ENCODE results near the gene TUBA1C. TPM values are rescaled to one million over a fixed set of nuclear protein-coding genes. Genes with fewer than 3 reads are reported as not detected.
"Not testable (repeated sequence)": the region's sequence is repeated elsewhere in the genome, so short reads cannot be mapped to it uniquely, and the experiment has no call there.

Gene TUBA1C
- total and polyA plus RNA-seq, 2 donors from 2014 or later = 149 to 204 TPM

GRCh38 chr12:49305762-49306510 is 41.1 kb downstream of the TUBA1C start:
- H3K9me3 ChIP-seq (ENCODE audit: control insufficient read depth in 2 of 3, insufficient read depth in 1 of 3, low read length in 3 of 3) = no peaks in the 10 kb centered on the region
- peaks cover 3% of the 10 kb centered on the region for H3K27me3 ChIP-seq (ENCODE audit: control insufficient read depth, insufficient read depth, low read length)
- DNase-seq (no peak), FAIRE-seq (no peak)
- H3K36me3 ChIP-seq (ENCODE audit: control insufficient read depth in 2 of 3, insufficient read depth in 3 of 3, low read length in 3 of 3) = no peaks in the 10 kb centered on the region
- no peaks in the 10 kb centered on the region for H3K4me1 ChIP-seq (ENCODE audit: control insufficient read depth in 2 of 3, insufficient read depth in 2 of 3, low read depth in 1 of 3, low read length in 3 of 3)
- no peak overlapping the region for H3K4me3 ChIP-seq (ENCODE audit: low read length in 3 of 3)
- intact Hi-C loops (cut with DNase I) = no loop called here
- no peak for TF ChIP-seq CTCF (IDR thresholded peaks at IDR 0.05; ENCODE audit: borderline replicate concordance, extremely low read depth, insufficient read depth)
- no peak overlapping the region for H3K9ac ChIP-seq (ENCODE audit: low read length in 3 of 3)
- H3K27ac ChIP-seq (ENCODE audit: low read depth in 2 of 2, low read length in 2 of 2) = no peak overlapping the region

- TF ChIP-seq CTCF (IDR thresholded peaks at IDR 0.05; ENCODE audit: borderline replicate concordance, extremely low read depth, insufficient read depth) = no peak
- no peaks in the 10 kb centered on the region for H3K4me1 ChIP-seq (ENCODE audit: control insufficient read depth in 2 of 3, insufficient read depth in 2 of 3, low read depth in 1 of 3, low read length in 3 of 3)
- H3K9me3 ChIP-seq (ENCODE audit: control insufficient read depth in 2 of 3, insufficient read depth in 1 of 3, low read length in 3 of 3) = no peaks in the 10 kb centered on the region
- no peaks in the 10 kb centered on the region for H3K36me3 ChIP-seq (ENCODE audit: control insufficient read depth in 2 of 3, insufficient read depth in 3 of 3, low read length in 3 of 3)
- H3K27me3 ChIP-seq (ENCODE audit: control insufficient read depth, insufficient read depth, low read length) = no peaks in the 10 kb centered on the region
- intact Hi-C loops (cut with DNase I) = no loop called here
- DNase-seq (peak in 3 of 5 donors; percentile 45 to 68 (median 61)), FAIRE-seq (no peak)
- no peak overlapping the region for H3K27ac ChIP-seq (ENCODE audit: low read depth in 2 of 2, low read length in 2 of 2)
- no peak overlapping the region for H3K9ac ChIP-seq (ENCODE audit: low read length in 3 of 3)
- no peak overlapping the region for H3K4me3 ChIP-seq (ENCODE audit: low read length in 3 of 3)
Measured at GRCh38 chr12:49309386-49309785, 44.5 kb downstream of the TUBA1C start.

GRCh38 chr12:49310451-49311000 is 45.6 kb downstream of the TUBA1C start:
- DNase-seq; H3K9me3 ChIP-seq (ENCODE audit: control insufficient read depth in 2 of 3, insufficient read depth in 1 of 3, low read length in 3 of 3); intact Hi-C loops (cut with DNase I); H3K36me3 ChIP-seq (ENCODE audit: control insufficient read depth in 2 of 3, insufficient read depth in 3 of 3, low read length in 3 of 3); H3K27ac ChIP-seq (ENCODE audit: low read depth in 2 of 2, low read length in 2 of 2); H3K27me3 ChIP-seq (ENCODE audit: control insufficient read depth, insufficient read depth, low read length); H3K4me3 ChIP-seq (ENCODE audit: low read length in 3 of 3); H3K4me1 ChIP-seq (ENCODE audit: control insufficient read depth in 2 of 3, insufficient read depth in 2 of 3, low read depth in 1 of 3, low read length in 3 of 3); H3K9ac ChIP-seq (ENCODE audit: low read length in 3 of 3); FAIRE-seq: not testable (repeated sequence)

- no peak for FAIRE-seq
- DNase-seq = no peak
Measured at GRCh38 chr12:49314811-49315210, 49.9 kb downstream of the TUBA1C start.

GRCh38 chr12:49317118-49317517 is 52.2 kb downstream of the TUBA1C start:
- H3K27ac ChIP-seq (ENCODE audit: low read depth in 2 of 2, low read length in 2 of 2); H3K9ac ChIP-seq (ENCODE audit: low read length in 3 of 3); H3K9me3 ChIP-seq (ENCODE audit: control insufficient read depth in 2 of 3, insufficient read depth in 1 of 3, low read length in 3 of 3); H3K4me1 ChIP-seq (ENCODE audit: control insufficient read depth in 2 of 3, insufficient read depth in 2 of 3, low read depth in 1 of 3, low read length in 3 of 3); H3K27me3 ChIP-seq (ENCODE audit: control insufficient read depth, insufficient read depth, low read length); FAIRE-seq; H3K36me3 ChIP-seq (ENCODE audit: control insufficient read depth in 2 of 3, insufficient read depth in 3 of 3, low read length in 3 of 3); DNase-seq; intact Hi-C loops (cut with DNase I); H3K4me3 ChIP-seq (ENCODE audit: low read length in 3 of 3): not testable (repeated sequence)

More at GRCh38 chr12:49314811-49315210, 49.9 kb downstream of the TUBA1C start:
- no peaks in the 10 kb centered on the region for H3K27me3 ChIP-seq (ENCODE audit: control insufficient read depth, insufficient read depth, low read length)
- H3K27ac ChIP-seq (ENCODE audit: low read depth in 2 of 2, low read length in 2 of 2) = no peak overlapping the region
- no peak for TF ChIP-seq CTCF (IDR thresholded peaks at IDR 0.05; ENCODE audit: borderline replicate concordance, extremely low read depth, insufficient read depth)
- no peaks in the 10 kb centered on the region for H3K4me1 ChIP-seq (ENCODE audit: control insufficient read depth in 2 of 3, insufficient read depth in 2 of 3, low read depth in 1 of 3, low read length in 3 of 3)
- H3K36me3 ChIP-seq (ENCODE audit: control insufficient read depth in 2 of 3, insufficient read depth in 3 of 3, low read length in 3 of 3) = no peaks in the 10 kb centered on the region
- intact Hi-C loops (cut with DNase I) = no loop called here
- H3K4me3 ChIP-seq (ENCODE audit: low read length in 3 of 3) = no peak overlapping the region
- H3K9me3 ChIP-seq (ENCODE audit: control insufficient read depth in 2 of 3, insufficient read depth in 1 of 3, low read length in 3 of 3) = no peaks in the 10 kb centered on the region
- H3K9ac ChIP-seq (ENCODE audit: low read length in 3 of 3) = no peak overlapping the region

- DNase-seq; H3K9ac ChIP-seq (ENCODE audit: low read length in 3 of 3); intact Hi-C loops (cut with DNase I); H3K9me3 ChIP-seq (ENCODE audit: control insufficient read depth in 2 of 3, insufficient read depth in 1 of 3, low read length in 3 of 3); H3K27me3 ChIP-seq (ENCODE audit: control insufficient read depth, insufficient read depth, low read length); H3K36me3 ChIP-seq (ENCODE audit: control insufficient read depth in 2 of 3, insufficient read depth in 3 of 3, low read length in 3 of 3); H3K4me3 ChIP-seq (ENCODE audit: low read length in 3 of 3); H3K27ac ChIP-seq (ENCODE audit: low read depth in 2 of 2, low read length in 2 of 2); H3K4me1 ChIP-seq (ENCODE audit: control insufficient read depth in 2 of 3, insufficient read depth in 2 of 3, low read depth in 1 of 3, low read length in 3 of 3); FAIRE-seq: not testable (repeated sequence)
Measured at GRCh38 chr12:49320411-49321103, 55.7 kb downstream of the TUBA1C start.

Data from kidney (tissue), 14 donors.